PC-3 (cell line): ENCODE measurements around the gene OR5L2. TPM values are rescaled to one million over a fixed set of nuclear protein-coding genes. Genes with fewer than 3 reads are reported as not detected.

Source experiments
- ATAC-seq: fragments of 200-7000 bp; cut with Tn5 transposase; 2 replicates; pipeline ENCODE4 v1.9.1; 2020; ENCODE audit warnings: mild to moderate bottlenecking, moderate library complexity
- Bru-seq: library from RNA; stranded (reverse); fragments of 400-500 nt; gene quantifications from one replicate; lab custom pipeline; 2021; lab: Mats Ljungman, UMichigan
- BruChase-seq, 2 experiments: library from RNA; stranded (reverse); fragments of 400-500 nt; gene quantifications; one replicate each; lab custom pipeline; 2021; lab: Mats Ljungman, UMichigan
- BruUV-seq: library from RNA; stranded (reverse); fragments of 400-500 nt; replicated peaks from 2 replicates; lab custom pipeline; 2021; lab: Mats Ljungman, UMichigan
- CTCF ChIA-PET: fragments of 300-600 bp; sonication (Branson Sonifier 250); formaldehyde crosslinking; loops from one replicate; lab custom pipeline; 2022; ENCODE audit warnings: antibody characterized with exemption; lab: Charles Lee
- POLR2A ChIA-PET: fragments of 300-600 bp; sonication (Branson Sonifier 250); formaldehyde crosslinking; loops from one replicate; lab custom pipeline; 2022; ENCODE audit warnings: antibody characterized with exemption; ENCODE audit not compliant: unreplicated experiment; lab: Charles Lee
- DNase-seq: peaks from one replicate; pipeline ENCODE4 v3.0.0-alpha.2; 2015
- H2AFZ ChIP-seq: fragments of 300-600 bp; sonication (generic); 2 replicates; pipeline ENCODE4 v1.6.0; 2016; ENCODE audit warnings: antibody characterized with exemption, low read length
- H3F3A ChIP-seq: fragments of 300-600 bp; sonication (generic); one replicate; pipeline ENCODE4 v1.6.0; 2017; ENCODE audit warnings: antibody characterized with exemption, low read length, control low read depth, mild to moderate bottlenecking; ENCODE audit not compliant: unreplicated experiment
- H3K27ac ChIP-seq: fragments of 300-600 bp; sonication (generic); 2 replicates; pipeline ENCODE4 v1.5.1; 2016; ENCODE audit warnings: mild to moderate bottlenecking, low read length
- H3K27me3 ChIP-seq: fragments of 300-600 bp; sonication (generic); 2 replicates; pipeline ENCODE4 v1.6.1; 2016; ENCODE audit warnings: low read length, mixed read lengths
- H3K36me3 ChIP-seq: fragments of 300-600 bp; sonication (generic); 2 replicates; pipeline ENCODE4 v1.6.1; 2016; ENCODE audit warnings: low read depth, mixed run types, low read length, mixed read lengths
- H3K4me1 ChIP-seq: fragments of 300-600 bp; sonication (generic); 2 replicates; pipeline ENCODE4 v1.5.1; 2016; ENCODE audit warnings: low read length; ENCODE audit not compliant: insufficient read depth
- H3K4me2 ChIP-seq: fragments of 300-600 bp; sonication (generic); 2 replicates; pipeline ENCODE4 v1.6.0; 2016; ENCODE audit warnings: low read length
- H3K4me3 ChIP-seq: fragments of 300-600 bp; sonication (generic); 2 replicates; pipeline ENCODE4 v1.5.1; 2016; ENCODE audit warnings: mild to moderate bottlenecking, low read length, mixed read lengths
- H3K79me2 ChIP-seq: fragments of 300-600 bp; sonication (generic); 2 replicates; pipeline ENCODE4 v1.6.1; 2017; ENCODE audit warnings: low read length, mixed read lengths
- H3K9ac ChIP-seq: fragments of 300-600 bp; sonication (generic); 2 replicates; pipeline ENCODE4 v1.6.0; 2016; ENCODE audit warnings: mild to moderate bottlenecking, low read length
- H3K9me2 ChIP-seq: fragments of 300-600 bp; sonication (generic); replicated peaks from 2 replicates; pipeline ENCODE4 v1.6.1; 2016; ENCODE audit warnings: mixed run types, low read length, mixed read lengths
- H3K9me3 ChIP-seq: fragments of 300-600 bp; sonication (generic); 2 replicates; pipeline ENCODE4 v1.6.1; 2016; ENCODE audit warnings: low read length, mixed read lengths
- H4K20me1 ChIP-seq: fragments of 300-600 bp; sonication (generic); 2 replicates; pipeline ENCODE4 v1.6.1; 2016; ENCODE audit warnings: low read length, mixed read lengths
- CTCF ChIP-seq: fragments of 300-600 bp; sonication (generic); conservative IDR thresholded peaks from 2 replicates; pipeline ENCODE4 v1.5.1; 2017; ENCODE audit warnings: antibody characterized with exemption, low read depth, mild to moderate bottlenecking, low read length
- EZH2 ChIP-seq: fragments of 300-600 bp; sonication (generic); IDR thresholded peaks from one replicate; pipeline ENCODE4 v1.6.1; 2017; ENCODE audit warnings: antibody characterized with exemption, mild to moderate bottlenecking, low read length; ENCODE audit not compliant: unreplicated experiment
- EZH2phosphoT487 ChIP-seq: fragments of 300-600 bp; sonication (generic); IDR thresholded peaks from 2 replicates; pipeline ENCODE4 v1.6.1; 2018; ENCODE audit warnings: mild to moderate bottlenecking, antibody characterized with exemption, low read length, borderline replicate concordance
- intact Hi-C: fragments of 100-400 bp; cut with micrococcal nuclease; formaldehyde crosslinking; loops from 2 replicates; pipeline ENCODE4 v1.9.0; 2023
- long read RNA-seq: library from polyadenylated mRNA; unstranded; transcript quantifications from one replicate; pipeline ENCODE4 v2.0.0, GENCODE V29; 2021; ENCODE audit not compliant: unreplicated experiment
- total RNA-seq: library from RNA; depleted of rRNA; stranded (reverse); fragments of >200 nt; gene quantifications from 2 replicates; pipeline ENCODE4 v1.2.3, GENCODE V29; 2014; rRNA removed

OR5L2 gene
- total RNA-seq, result not detected in 2 replicates
- Bru-seq, nascent RNA, result not detected
- not detected for BruChase-seq, experiment 1, labeled RNA remaining after a 6-hour chase
- not detected for BruChase-seq, experiment 2, labeled RNA remaining after a 2-hour chase
- long read RNA-seq, result 0 reads

- no peak for ATAC-seq
- no peak within 1 kb of the TSS for H3K9ac ChIP-seq
- H3K4me1 ChIP-seq, result no peaks in the 10 kb centered on the region
- H3K27me3 ChIP-seq, result no peaks in the 10 kb centered on the region
- H3F3A ChIP-seq, result no peaks in the 10 kb centered on the region
- no peak within 1 kb of the TSS for H3K27ac ChIP-seq
- ChIA-PET POLR2A (no interaction called here), CTCF (no interaction called here)
- BruUV-seq, result no TSS peak
- DNase-seq, result no peak
- H3K36me3 ChIP-seq, result no peaks in the 10 kb centered on the region
- 0 out of 2 replicates have a peak, but pooled peaks cover 4% of the 10 kb centered on the region for H3K9me3 ChIP-seq
- H3K4me2 ChIP-seq, result no peak within 1 kb of the TSS
- no peaks in the 10 kb centered on the region for H3K9me2 ChIP-seq
- H2AFZ ChIP-seq, result no peak within 1 kb of the TSS
- no peak within 1 kb of the TSS for H3K4me3 ChIP-seq
- intact Hi-C loops, result no loop called here
- no peaks in the 10 kb centered on the region for H4K20me1 ChIP-seq
- H3K79me2 ChIP-seq, result no peaks in the 10 kb centered on the region
- TF ChIP-seq EZH2phosphoT487, result no peak
- no peak for TF ChIP-seq EZH2
- no peak for TF ChIP-seq CTCF
Measured at GRCh38 chr11:55826919-55827318, at the start of gene OR5L2. TSS of gene OR5L2 (plus strand) at chr11:55827219. CDS start at chr11:55827219, 0 bp downstream.

- CTCF ChIA-PET, result no interaction called here
- intact Hi-C loops, result no loop called here
- Histone ChIP-seq H3K9me3 (peaks cover 8% of the 10 kb centered on the region), H4K20me1 (no peaks in the 10 kb centered on the region), H3K79me2 (no peaks in the 10 kb centered on the region), H3K27ac (no peak overlapping the region), H3K4me3 (no peak overlapping the region), H3F3A (no peaks in the 10 kb centered on the region), H3K36me3 (no peaks in the 10 kb centered on the region), H3K9me2 (no peaks in the 10 kb centered on the region), H3K27me3 (no peaks in the 10 kb centered on the region), H3K4me1 (no peaks in the 10 kb centered on the region), H3K9ac (no peak overlapping the region), H3K4me2 (no peak overlapping the region), H2AFZ (no peak overlapping the region)
- POLR2A ChIA-PET, result no interaction called here
- TF ChIP-seq EZH2 (no peak), EZH2phosphoT487 (no peak), CTCF (no peak)
- DNase-seq (no peak), ATAC-seq (no peak)
- no TSS peak for BruUV-seq
Measured at GRCh38 chr11:55791606-55792005, 35.4 kb upstream of the OR5L2 start.

GRCh38 chr11:55793321-55793720 is 33.7 kb upstream of the OR5L2 start:
- DNase-seq (no peak), ATAC-seq (no peak)
- Histone ChIP-seq H3K79me2 (no peaks in the 10 kb centered on the region), H2AFZ (no peak overlapping the region), H3K9me2 (no peaks in the 10 kb centered on the region), H3K4me3 (no peak overlapping the region), H3K9me3 (peaks cover 8% of the 10 kb centered on the region), H3K4me1 (no peaks in the 10 kb centered on the region), H3F3A (no peaks in the 10 kb centered on the region), H3K27me3 (no peaks in the 10 kb centered on the region), H3K36me3 (no peaks in the 10 kb centered on the region), H3K4me2 (no peak overlapping the region), H3K9ac (no peak overlapping the region), H4K20me1 (no peaks in the 10 kb centered on the region), H3K27ac (no peak overlapping the region)
- POLR2A ChIA-PET, result no interaction called here
- CTCF ChIA-PET, result no interaction called here
- intact Hi-C loops, result no loop called here
- BruUV-seq, result no TSS peak
- TF ChIP-seq CTCF (no peak), EZH2 (no peak)
